ENCODE data around the gene CACNA1C.

Gene CACNA1C

GRCh38 chr12:2553388-2554126 lies 500.8 kb downstream of the CACNA1C start:
- no peak for DNase-seq (ENCODE audit: low spot score)

GRCh38 chr12:2555487-2556082 lies 502.8 kb downstream of the CACNA1C start:
- no peak for DNase-seq (ENCODE audit: low spot score)

GRCh38 chr12:2557597-2557996 lies 504.8 kb downstream of the CACNA1C start:
- DNase-seq (ENCODE audit: low spot score), result no peak

GRCh38 chr12:2559931-2560330 lies 507.1 kb downstream of the CACNA1C start:
- no peak for DNase-seq (ENCODE audit: low spot score)

GRCh38 chr12:2560356-2560755 lies 507.6 kb downstream of the CACNA1C start:
- no peak for DNase-seq (ENCODE audit: low spot score)

GRCh38 chr12:2561367-2561766 lies 508.6 kb downstream of the CACNA1C start:
- DNase-seq (ENCODE audit: low spot score), result no peak

GRCh38 chr12:2562400-2562799 lies 509.6 kb downstream of the CACNA1C start:
- no peak for DNase-seq (ENCODE audit: low spot score)

- no peak for DNase-seq (ENCODE audit: low spot score)
These were observed 510.9 kb downstream of the CACNA1C start for GRCh38 chr12:2563709-2564108.

- DNase-seq (ENCODE audit: low spot score), result no peak
These were observed 513.4 kb downstream of the CACNA1C start for GRCh38 chr12:2566161-2566560.

- no peak for DNase-seq (ENCODE audit: low spot score)
These were observed 514.9 kb downstream of the CACNA1C start for GRCh38 chr12:2567711-2568110.

GRCh38 chr12:2570562-2570961 lies 517.8 kb downstream of the CACNA1C start:
- DNase-seq (ENCODE audit: low spot score), result no peak

- DNase-seq (ENCODE audit: low spot score), result no peak
These were observed 521.7 kb downstream of the CACNA1C start for GRCh38 chr12:2574355-2574935.

- no peak for DNase-seq (ENCODE audit: low spot score)
These were observed 522.5 kb downstream of the CACNA1C start for GRCh38 chr12:2575245-2575644.

- DNase-seq (ENCODE audit: low spot score), result no peak
These were observed 525.4 kb downstream of the CACNA1C start for GRCh38 chr12:2578211-2578610.

- DNase-seq (ENCODE audit: low spot score), result no peak
These were observed 526.0 kb downstream of the CACNA1C start for GRCh38 chr12:2578772-2579171.

GRCh38 chr12:2580821-2581220 lies 528.0 kb downstream of the CACNA1C start:
- DNase-seq (ENCODE audit: low spot score), result no peak

GRCh38 chr12:2581293-2582045 lies 528.7 kb downstream of the CACNA1C start:
- no peak for DNase-seq (ENCODE audit: low spot score)

- DNase-seq (ENCODE audit: low spot score), result no peak
These were observed 529.8 kb downstream of the CACNA1C start for GRCh38 chr12:2582631-2583030.

GRCh38 chr12:2583091-2583497 lies 530.3 kb downstream of the CACNA1C start:
- DNase-seq (ENCODE audit: low spot score), result peak; percentile 92

- no peak for DNase-seq (ENCODE audit: low spot score)
These were observed 531.0 kb downstream of the CACNA1C start for GRCh38 chr12:2583642-2584401.

- peak; percentile 60 for DNase-seq (ENCODE audit: low spot score)
These were observed 533.6 kb downstream of the CACNA1C start for GRCh38 chr12:2586156-2587038.
